Sciatic nerve (tissue), 2 donors: ENCODE data around the gene NRL. TPM values are rescaled to one million over a fixed set of nuclear protein-coding genes. Genes with fewer than 3 reads are reported as not detected.

Source experiments
- ATAC-seq: fragments of 200-7000 bp; cut with Tn5 transposase; one replicate; pipeline ENCODE4 v1.9.1; 2020; ENCODE audit warnings: mild to moderate bottlenecking, moderate library complexity
- DNase-seq: peaks from one replicate; pipeline ENCODE4 v3.0.0-alpha.2; 2020; ENCODE audit warnings: low spot score
- intact Hi-C: fragments of 100-400 bp; cut with DNase I; formaldehyde crosslinking; loops from one replicate; pipeline ENCODE4 v1.14.2; 2022
- total RNA-seq: library from RNA; stranded (reverse); fragmentation: NEBNext Ultra II Directional; extraction: Animal tissue kit (Norgen Biotek cat#: 25700); gene quantifications from one replicate; pipeline ENCODE4 v1.2.1, GENCODE V29; 2021
- donor health status: DM: no; HTN: no; CAD: no.
- donor health status: DM: no; HTN: no; CAD: no.

Gene NRL
- total RNA-seq, 1 donor from 2014 or later, result 2.9 TPM

DNA sequence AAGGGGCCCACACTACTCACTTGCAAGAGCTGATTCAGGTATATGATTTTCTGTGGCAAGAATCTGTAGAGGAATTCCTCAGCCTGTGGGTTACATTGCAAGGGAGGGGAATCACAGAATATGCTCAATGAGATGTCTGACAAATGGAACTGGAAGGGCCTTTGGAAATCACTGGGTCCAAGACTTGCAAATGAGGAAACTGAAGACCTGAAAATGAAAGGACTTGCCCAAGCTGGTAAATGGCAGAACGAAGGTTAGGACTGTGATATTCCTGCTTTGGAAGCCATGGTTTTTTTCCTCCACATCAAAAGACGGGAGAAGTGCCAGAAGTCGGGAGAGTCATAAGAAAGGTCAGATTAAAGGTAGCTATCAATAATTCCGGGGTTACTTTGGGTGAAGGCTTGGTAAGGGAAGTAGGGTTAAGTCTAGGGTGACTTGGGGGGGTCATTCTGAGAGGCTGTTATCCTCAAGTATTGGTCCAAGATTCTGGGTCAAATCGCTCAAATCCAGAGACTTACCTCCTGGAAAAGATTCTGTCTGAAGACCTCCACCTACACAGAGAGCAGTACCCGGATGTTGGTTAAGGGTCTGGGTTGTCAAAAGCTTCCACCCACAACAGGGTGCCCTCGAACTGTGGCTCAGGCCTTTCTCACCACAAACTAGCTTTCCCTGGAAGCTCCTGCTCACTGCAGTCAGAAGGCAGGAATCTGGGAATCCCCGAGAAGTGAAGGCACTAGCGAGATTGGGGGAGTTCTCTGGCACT is 31.1 kb upstream of the NRL start:
- no peak for DNase-seq
- no peak for ATAC-seq
- intact Hi-C loops, result no loop called here

DNA sequence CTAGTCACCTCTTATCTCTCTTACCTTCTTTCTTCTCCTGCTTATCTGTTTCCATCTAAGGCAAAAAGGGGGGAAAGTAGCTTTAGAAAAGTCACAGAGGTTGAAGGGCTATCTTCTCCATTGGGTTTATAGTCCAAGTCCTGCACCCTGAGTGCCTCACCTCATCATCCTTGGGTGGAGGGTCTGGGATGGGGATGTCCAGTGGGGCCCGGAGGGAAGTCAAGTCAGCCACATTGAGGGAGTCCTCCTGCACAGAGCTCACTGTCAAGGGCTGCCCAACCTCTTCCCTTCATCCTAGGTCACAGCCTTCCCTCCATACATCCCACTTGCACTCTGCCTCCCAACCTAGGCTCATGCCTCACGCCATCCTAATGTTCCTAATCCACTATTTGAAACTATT is 30.5 kb upstream of the NRL start:
- no peak for DNase-seq
- ATAC-seq, result no peak
- intact Hi-C loops, result no loop called here

DNA sequence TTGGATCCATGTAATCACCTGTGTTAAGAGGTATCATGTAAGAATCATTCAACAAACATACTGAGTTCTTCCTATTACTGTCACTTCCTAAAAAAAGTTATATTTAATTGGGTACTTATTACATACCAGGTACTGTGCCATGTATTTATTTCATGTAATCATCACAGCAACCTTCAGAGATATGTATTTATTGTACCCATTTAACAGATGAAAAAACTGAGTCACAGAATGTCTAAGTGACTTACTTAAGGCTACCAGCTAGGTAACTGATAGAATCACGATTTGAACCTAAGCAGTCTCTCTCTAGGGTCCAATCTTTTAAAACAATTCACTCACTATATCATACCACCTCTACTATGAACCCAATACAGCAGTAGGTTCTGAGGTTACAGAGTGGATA is 29.7 kb upstream of the NRL start:
- ATAC-seq, result no peak
- intact Hi-C loops, result no loop called here
- DNase-seq, result no peak

GRCh38 chr14:24143511-24143910 is 28.8 kb upstream of the NRL start:
- no peak for DNase-seq
- no peak for ATAC-seq
- intact Hi-C loops, result no loop called here

GRCh38 chr14:24141097-24141880 is 26.5 kb upstream of the NRL start, which contains the start of gene EMC9:
TSS of gene EMC9 (minus strand) at chr14:24141591. CDS start at chr14:24141304, 287 bp downstream.
- peak; percentile 97 for ATAC-seq
- peak; percentile 100 for DNase-seq
- intact Hi-C loops, result no loop called here

DNA sequence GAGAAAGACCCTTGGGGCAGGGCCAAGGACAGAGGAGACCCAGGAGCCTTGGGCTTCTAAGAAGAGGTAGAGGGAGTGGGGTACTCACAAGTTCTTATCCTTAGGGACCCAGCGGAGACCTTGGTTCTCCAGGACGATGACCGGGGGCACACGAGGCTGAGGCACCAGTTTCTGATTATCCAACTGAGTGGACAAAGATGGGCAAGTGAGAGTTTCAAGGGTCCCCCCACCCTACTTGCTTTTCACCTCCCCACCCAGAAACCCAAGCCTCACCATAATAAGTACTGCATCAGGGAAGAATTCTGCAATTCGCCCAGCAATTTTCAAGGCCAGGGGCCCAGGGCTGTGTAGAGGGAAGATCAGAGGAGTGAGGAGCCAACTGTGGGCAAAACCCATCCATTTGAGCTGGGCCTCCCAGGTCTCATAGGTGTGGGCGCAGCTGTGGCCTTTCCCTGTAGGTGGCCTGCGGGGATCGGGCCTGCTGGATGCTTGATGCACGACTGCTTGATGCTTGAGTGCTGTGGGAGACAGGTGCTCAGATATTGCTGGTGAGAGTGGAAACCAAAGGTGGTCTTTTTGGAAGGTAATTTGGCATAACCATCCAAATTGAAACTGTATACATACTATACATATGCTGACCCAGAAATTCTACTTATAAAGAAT is 24.7 kb upstream of the NRL start:
- ATAC-seq (no peak), DNase-seq (no peak)
- intact Hi-C loops, result no loop called here

GRCh38 chr14:24138396-24139271 is 23.9 kb upstream of the NRL start:
- intact Hi-C loops, result no loop called here
- DNase-seq, result no peak
- no peak for ATAC-seq

DNA sequence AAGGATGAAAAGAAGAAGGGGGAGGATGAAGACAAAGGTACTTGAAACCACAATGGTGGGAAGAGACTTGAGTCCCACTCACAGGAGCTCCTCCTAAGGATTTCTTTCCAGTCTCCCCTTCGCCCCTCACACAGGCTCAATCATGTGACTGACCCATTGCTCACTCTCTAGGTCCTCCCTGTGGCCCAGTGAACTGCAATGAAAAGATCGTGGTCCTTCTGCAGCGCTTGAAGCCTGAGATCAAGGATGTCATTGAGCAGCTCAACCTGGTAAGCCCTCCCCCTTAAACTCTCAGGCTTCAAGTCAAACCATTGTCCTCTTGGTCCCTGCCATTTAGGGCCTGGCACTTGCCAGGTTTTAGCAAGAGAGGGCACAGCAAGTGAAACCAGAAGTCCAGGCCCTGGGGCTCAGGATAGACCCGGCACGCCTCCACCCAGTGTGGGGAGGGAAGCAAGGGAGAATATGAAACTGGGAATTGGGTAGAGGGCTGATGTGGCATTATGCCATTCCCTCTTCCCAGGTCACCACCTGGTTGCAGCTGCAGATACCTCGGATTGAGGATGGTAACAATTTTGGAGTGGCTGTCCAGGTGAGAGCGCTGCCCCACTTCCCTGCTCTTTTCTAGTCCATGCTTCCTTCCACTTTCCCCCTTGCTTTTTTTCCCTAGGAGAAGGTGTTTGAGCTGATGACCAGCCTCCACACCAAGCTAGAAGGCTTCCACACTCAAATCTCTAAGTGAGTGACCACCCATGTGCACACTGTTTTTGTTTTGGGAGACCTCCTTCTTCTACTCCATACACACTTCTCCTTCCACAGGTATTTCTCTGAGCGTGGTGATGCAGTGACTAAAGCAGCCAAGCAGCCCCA is 23.0 kb upstream of the NRL start:
- DNase-seq (no peak), ATAC-seq (no peak)
- intact Hi-C loops, result no loop called here

- DNase-seq, result no peak
- intact Hi-C loops, result no loop called here
- no peak for ATAC-seq
These were observed 22.2 kb upstream of the NRL start for GRCh38 chr14:24136684-24137528.

GRCh38 chr14:24135834-24136683 is 21.3 kb upstream of the NRL start, which contains the start of gene PSME1:
TSS of gene PSME1 (plus strand) at chr14:24136194. CDS start at chr14:24136263, 69 bp downstream.
- ATAC-seq, result peak; percentile 98
- peak; percentile 96 for DNase-seq
- intact Hi-C loops, result no loop called here

- ATAC-seq (peak; percentile 0), DNase-seq (no peak)
- intact Hi-C loops, result no loop called here
These were observed 20.8 kb upstream of the NRL start for GRCh38 chr14:24135584-24135833.

- intact Hi-C loops, result no loop called here
- no peak for DNase-seq
- ATAC-seq, result no peak
These were observed 19.0 kb upstream of the NRL start for GRCh38 chr14:24133735-24134134.

DNA sequence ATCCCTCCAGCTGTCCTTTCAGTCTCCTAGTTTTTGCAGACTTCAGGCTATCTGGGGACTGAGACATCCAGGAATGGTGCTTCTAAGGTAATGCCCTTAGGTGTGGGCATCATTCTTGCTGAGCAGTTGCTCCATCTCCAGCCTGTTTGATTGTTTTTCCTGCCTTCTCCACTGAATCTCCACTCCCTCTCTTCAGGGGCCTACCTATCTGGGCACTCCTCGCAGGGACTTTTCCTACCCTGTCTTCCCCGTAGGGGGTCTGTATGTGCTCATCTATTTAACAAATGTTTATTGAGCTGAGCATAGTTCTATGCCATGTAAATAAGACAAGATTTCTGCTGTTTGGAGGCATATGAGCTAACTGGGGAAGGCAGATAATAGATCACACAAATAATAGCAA is 18.2 kb upstream of the NRL start:
- DNase-seq (no peak), ATAC-seq (no peak)
- intact Hi-C loops, result no loop called here

DNA sequence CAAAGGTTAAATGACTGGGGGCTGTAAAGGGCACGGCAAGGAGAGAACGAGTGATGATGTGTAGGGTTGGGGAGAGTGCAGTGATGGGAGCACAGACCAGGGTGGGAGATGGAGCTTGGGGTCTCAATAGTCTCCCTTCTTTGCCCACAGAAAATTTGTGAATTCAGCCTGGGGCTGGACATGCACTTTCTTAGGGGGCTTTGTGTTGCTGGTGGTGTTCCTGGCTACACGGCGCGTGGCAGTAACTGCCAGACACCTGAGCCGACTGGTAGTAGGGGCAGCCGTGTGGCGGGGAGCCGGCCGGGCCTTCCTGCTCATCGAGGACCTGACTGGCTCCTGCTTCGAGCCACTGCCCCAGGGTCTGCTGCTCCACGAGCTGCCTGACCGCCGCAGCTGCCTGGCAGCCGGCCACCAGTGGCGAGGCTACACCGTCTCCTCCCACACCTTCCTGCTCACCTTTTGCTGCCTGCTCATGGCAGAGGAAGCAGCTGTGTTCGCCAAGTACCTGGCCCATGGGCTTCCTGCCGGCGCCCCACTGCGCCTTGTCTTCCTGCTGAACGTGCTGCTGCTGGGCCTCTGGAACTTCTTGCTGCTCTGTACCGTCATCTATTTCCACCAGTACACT is 17.4 kb upstream of the NRL start:
- DNase-seq, result no peak
- no peak for ATAC-seq
- intact Hi-C loops, result no loop called here

- no peak for DNase-seq
- ATAC-seq, result no peak
- intact Hi-C loops, result no loop called here
These were observed 16.8 kb upstream of the NRL start for GRCh38 chr14:24131549-24131966.
